ENCODE results near the gene SIRPB2.

GRCh38 chr20:1526310-1526709 lies 35.1 kb upstream of the SIRPB2 start:
- TF ChIP-seq EZH2 (IDR thresholded peaks at IDR 0.05) = no peak
- no peak for TF ChIP-seq POLR2AphosphoS5 (IDR thresholded peaks at IDR 0.05; ENCODE audit: borderline replicate concordance, low read depth, low read length)
- TF ChIP-seq FOXP2 (optimal IDR thresholded peaks at IDR 0.05; ENCODE audit: control extremely low read depth, extremely low read length, insufficient read depth) = no peak
